Measurements from ENCODE around the gene ZBTB3. TPM values are rescaled to one million over a fixed set of nuclear protein-coding genes. Genes with fewer than 3 reads are reported as not detected.

Gene ZBTB3
- total and polyA plus RNA-seq, 2 of the 13 experiments (the other 11 are each of a cell fraction or from before 2014, with no cell fraction given): 3.4 to 5.2 TPM

DNA sequence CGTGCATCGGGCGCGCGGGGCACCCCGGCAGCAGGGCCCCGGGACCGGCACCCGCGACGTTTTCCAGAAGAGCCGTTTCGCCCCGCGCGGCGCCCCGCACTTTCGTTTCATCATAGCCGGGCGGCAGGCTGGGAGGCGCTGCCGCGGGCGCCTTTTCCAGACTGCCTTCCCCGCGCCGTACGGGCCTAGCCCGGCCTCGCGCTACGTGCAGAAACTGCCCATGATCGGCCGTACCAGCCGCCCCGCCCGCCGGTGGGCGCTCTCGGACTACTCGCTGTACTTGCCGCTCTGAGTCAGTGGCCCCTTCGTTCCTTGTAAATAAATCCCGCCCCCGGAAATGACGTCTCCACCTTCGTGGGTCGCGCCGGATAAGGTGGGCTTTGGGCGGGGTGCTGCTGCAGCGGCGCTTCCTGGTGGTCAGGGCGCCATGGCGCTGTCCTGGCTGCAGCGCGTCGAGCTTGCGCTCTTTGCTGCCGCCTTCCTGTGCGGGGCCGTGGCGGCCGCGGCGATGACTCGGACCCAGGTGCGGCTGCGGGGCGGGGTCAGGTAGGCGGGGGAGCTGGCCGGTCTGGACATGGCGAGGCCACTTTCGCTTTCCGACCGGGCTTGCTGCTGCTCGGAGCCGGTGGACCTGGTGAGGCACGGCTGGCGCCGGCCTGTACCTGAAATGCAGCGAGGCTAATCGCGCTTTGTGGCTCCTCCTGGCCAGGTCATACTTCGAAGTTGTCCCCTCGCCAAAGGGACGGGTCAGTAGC, 33.2 kb upstream of the ZBTB3 start, which contains the start of gene TMEM179B (continued):
- TF ChIP-seq, protein P1, sequence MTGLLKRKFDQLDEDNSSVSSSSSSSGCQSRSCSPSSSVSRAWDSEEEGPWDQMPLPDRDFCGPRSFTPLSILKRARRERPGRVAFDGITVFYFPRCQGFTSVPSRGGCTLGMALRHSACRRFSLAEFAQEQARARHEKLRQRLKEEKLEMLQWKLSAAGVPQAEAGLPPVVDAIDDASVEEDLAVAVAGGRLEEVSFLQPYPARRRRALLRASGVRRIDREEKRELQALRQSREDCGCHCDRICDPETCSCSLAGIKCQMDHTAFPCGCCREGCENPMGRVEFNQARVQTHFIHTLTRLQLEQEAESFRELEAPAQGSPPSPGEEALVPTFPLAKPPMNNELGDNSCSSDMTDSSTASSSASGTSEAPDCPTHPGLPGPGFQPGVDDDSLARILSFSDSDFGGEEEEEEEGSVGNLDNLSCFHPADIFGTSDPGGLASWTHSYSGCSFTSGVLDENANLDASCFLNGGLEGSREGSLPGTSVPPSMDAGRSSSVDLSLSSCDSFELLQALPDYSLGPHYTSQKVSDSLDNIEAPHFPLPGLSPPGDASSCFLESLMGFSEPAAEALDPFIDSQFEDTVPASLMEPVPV (CRISPR knock-in tag; IDR thresholded peaks at IDR 0.05): peak; percentile 99
- TF ChIP-seq HNRNPUL1 (IDR thresholded peaks at IDR 0.05; ENCODE audit: low read depth, low read length) (peak; percentile 34; the same call in 1 of the 2 replicates), STAT5B (CRISPR knock-in tag; IDR thresholded peaks at IDR 0.05) (0 out of 2 replicates have a peak, but pooled peaks have one; percentile 16), EZH2 (conservative IDR thresholded peaks at IDR 0.05; ENCODE audit: low read depth, low read length) (no peak), ZNF570 (CRISPR knock-in tag; IDR thresholded peaks at IDR 0.05; ENCODE audit: borderline replicate concordance) (no peak), RBAK (CRISPR knock-in tag; IDR thresholded peaks at IDR 0.05) (no peak), ZFAT (CRISPR knock-in tag; conservative IDR thresholded peaks at IDR 0.05) (no peak), SRSF1 (optimal IDR thresholded peaks at IDR 0.05; ENCODE audit: low read depth, low read length) (peak; percentile 45), ZNF564 (CRISPR knock-in tag; IDR thresholded peaks at IDR 0.05) (peak; percentile 49; the same call in 1 of the 2 replicates), GABPA (IDR thresholded peaks at IDR 0.05; ENCODE audit: low read depth, low read length) (peak; percentile 94), GABPA (CRISPR knock-in tag; IDR thresholded peaks at IDR 0.05; ENCODE audit: low read depth) (peak; percentile 95), ZNF326 (CRISPR knock-in tag; IDR thresholded peaks at IDR 0.05; ENCODE audit: borderline replicate concordance) (no peak), ZNF556 (CRISPR knock-in tag; IDR thresholded peaks at IDR 0.05; ENCODE audit: borderline replicate concordance) (peak; percentile 94), ZMYM2 (CRISPR knock-in tag; IDR thresholded peaks at IDR 0.05) (peak; percentile 78; the same call in 1 of the 2 replicates), ZBTB42 (CRISPR knock-in tag; IDR thresholded peaks at IDR 0.05) (peak; percentile 94), FLYWCH1 (CRISPR knock-in tag; IDR thresholded peaks at IDR 0.05) (0 out of 2 replicates have a peak, but pooled peaks have one; percentile 86), CREB1 (IDR thresholded peaks at IDR 0.05) (peak; percentile 94), CREB1 (CRISPR knock-in tag; IDR thresholded peaks at IDR 0.05) (peak; percentile 97), IRF2 (CRISPR knock-in tag; IDR thresholded peaks at IDR 0.05) (peak; percentile 94)
- TF ChIP-seq, protein P2, sequence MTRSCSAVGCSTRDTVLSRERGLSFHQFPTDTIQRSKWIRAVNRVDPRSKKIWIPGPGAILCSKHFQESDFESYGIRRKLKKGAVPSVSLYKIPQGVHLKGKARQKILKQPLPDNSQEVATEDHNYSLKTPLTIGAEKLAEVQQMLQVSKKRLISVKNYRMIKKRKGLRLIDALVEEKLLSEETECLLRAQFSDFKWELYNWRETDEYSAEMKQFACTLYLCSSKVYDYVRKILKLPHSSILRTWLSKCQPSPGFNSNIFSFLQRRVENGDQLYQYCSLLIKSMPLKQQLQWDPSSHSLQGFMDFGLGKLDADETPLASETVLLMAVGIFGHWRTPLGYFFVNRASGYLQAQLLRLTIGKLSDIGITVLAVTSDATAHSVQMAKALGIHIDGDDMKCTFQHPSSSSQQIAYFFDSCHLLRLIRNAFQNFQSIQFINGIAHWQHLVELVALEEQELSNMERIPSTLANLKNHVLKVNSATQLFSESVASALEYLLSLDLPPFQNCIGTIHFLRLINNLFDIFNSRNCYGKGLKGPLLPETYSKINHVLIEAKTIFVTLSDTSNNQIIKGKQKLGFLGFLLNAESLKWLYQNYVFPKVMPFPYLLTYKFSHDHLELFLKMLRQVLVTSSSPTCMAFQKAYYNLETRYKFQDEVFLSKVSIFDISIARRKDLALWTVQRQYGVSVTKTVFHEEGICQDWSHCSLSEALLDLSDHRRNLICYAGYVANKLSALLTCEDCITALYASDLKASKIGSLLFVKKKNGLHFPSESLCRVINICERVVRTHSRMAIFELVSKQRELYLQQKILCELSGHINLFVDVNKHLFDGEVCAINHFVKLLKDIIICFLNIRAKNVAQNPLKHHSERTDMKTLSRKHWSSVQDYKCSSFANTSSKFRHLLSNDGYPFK (CRISPR knock-in tag; IDR thresholded peaks at IDR 0.05; ENCODE audit: borderline replicate concordance): peak; percentile 90
- TF ChIP-seq, protein P3, sequence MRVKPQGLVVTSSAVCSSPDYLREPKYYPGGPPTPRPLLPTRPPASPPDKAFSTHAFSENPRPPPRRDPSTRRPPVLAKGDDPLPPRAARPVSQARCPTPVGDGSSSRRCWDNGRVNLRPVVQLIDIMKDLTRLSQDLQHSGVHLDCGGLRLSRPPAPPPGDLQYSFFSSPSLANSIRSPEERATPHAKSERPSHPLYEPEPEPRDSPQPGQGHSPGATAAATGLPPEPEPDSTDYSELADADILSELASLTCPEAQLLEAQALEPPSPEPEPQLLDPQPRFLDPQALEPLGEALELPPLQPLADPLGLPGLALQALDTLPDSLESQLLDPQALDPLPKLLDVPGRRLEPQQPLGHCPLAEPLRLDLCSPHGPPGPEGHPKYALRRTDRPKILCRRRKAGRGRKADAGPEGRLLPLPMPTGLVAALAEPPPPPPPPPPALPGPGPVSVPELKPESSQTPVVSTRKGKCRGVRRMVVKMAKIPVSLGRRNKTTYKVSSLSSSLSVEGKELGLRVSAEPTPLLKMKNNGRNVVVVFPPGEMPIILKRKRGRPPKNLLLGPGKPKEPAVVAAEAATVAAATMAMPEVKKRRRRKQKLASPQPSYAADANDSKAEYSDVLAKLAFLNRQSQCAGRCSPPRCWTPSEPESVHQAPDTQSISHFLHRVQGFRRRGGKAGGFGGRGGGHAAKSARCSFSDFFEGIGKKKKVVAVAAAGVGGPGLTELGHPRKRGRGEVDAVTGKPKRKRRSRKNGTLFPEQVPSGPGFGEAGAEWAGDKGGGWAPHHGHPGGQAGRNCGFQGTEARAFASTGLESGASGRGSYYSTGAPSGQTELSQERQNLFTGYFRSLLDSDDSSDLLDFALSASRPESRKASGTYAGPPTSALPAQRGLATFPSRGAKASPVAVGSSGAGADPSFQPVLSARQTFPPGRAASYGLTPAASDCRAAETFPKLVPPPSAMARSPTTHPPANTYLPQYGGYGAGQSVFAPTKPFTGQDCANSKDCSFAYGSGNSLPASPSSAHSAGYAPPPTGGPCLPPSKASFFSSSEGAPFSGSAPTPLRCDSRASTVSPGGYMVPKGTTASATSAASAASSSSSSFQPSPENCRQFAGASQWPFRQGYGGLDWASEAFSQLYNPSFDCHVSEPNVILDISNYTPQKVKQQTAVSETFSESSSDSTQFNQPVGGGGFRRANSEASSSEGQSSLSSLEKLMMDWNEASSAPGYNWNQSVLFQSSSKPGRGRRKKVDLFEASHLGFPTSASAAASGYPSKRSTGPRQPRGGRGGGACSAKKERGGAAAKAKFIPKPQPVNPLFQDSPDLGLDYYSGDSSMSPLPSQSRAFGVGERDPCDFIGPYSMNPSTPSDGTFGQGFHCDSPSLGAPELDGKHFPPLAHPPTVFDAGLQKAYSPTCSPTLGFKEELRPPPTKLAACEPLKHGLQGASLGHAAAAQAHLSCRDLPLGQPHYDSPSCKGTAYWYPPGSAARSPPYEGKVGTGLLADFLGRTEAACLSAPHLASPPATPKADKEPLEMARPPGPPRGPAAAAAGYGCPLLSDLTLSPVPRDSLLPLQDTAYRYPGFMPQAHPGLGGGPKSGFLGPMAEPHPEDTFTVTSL (CRISPR knock-in tag; IDR thresholded peaks at IDR 0.05; ENCODE audit: borderline replicate concordance): no peak
